ENCODE measurements around the gene PACC1.

Gene PACC1

GRCh38 chr1:212414328-212415106, at the start of gene PACC1:
TSS of gene PACC1 (minus strand) at chr1:212414886. CDS start at chr1:212414757, 129 bp downstream.
- DNase-seq (ENCODE audit: low spot score) = peak; percentile 91

GRCh38 chr1:212463565-212464285, 49.0 kb upstream of the PACC1 start:
- DNase-seq (ENCODE audit: low spot score) = no peak

- peak; percentile 80 for DNase-seq (ENCODE audit: low spot score)
Observed at GRCh38 chr1:212461916-212462660, 47.4 kb upstream of the PACC1 start.

GRCh38 chr1:212460376-212460775, 45.7 kb upstream of the PACC1 start:
- DNase-seq (ENCODE audit: low spot score) = no peak

- DNase-seq (ENCODE audit: low spot score) = peak; percentile 97
Observed at GRCh38 chr1:212459656-212460055, 45.0 kb upstream of the PACC1 start.

- no peak for DNase-seq (ENCODE audit: low spot score)
Observed at GRCh38 chr1:212458817-212459216, 44.1 kb upstream of the PACC1 start.

GRCh38 chr1:212457740-212458338, 43.2 kb upstream of the PACC1 start:
- peak; percentile 60 for DNase-seq (ENCODE audit: low spot score)

GRCh38 chr1:212455803-212456528, 41.3 kb upstream of the PACC1 start:
- DNase-seq (ENCODE audit: low spot score) = peak; percentile 93

GRCh38 chr1:212455401-212455800, 40.7 kb upstream of the PACC1 start:
- no peak for DNase-seq (ENCODE audit: low spot score)

GRCh38 chr1:212454741-212455140, 40.1 kb upstream of the PACC1 start:
- DNase-seq (ENCODE audit: low spot score) = no peak

GRCh38 chr1:212453156-212453857, 38.6 kb upstream of the PACC1 start:
- DNase-seq (ENCODE audit: low spot score) = no peak

GRCh38 chr1:212452323-212453155, 37.9 kb upstream of the PACC1 start:
- no peak for DNase-seq (ENCODE audit: low spot score)

GRCh38 chr1:212451416-212452322, 37.0 kb upstream of the PACC1 start:
- no peak for DNase-seq (ENCODE audit: low spot score)

- DNase-seq (ENCODE audit: low spot score) = no peak
Observed at GRCh38 chr1:212450331-212450881, 35.7 kb upstream of the PACC1 start.

- no peak for DNase-seq (ENCODE audit: low spot score)
Observed at GRCh38 chr1:212447478-212447877, 32.8 kb upstream of the PACC1 start.

- DNase-seq (ENCODE audit: low spot score) = no peak
Observed at GRCh38 chr1:212446333-212446732, 31.6 kb upstream of the PACC1 start.

- no peak for DNase-seq (ENCODE audit: low spot score)
Observed at GRCh38 chr1:212442408-212442807, 27.7 kb upstream of the PACC1 start.

- DNase-seq (ENCODE audit: low spot score) = no peak
Observed at GRCh38 chr1:212440419-212440818, 25.7 kb upstream of the PACC1 start.

GRCh38 chr1:212438831-212439237, 24.1 kb upstream of the PACC1 start:
- no peak for DNase-seq (ENCODE audit: low spot score)
